Erythroblast (primary cell): Measurements from ENCODE around the gene PDE4DIP.
"Not testable (repeated sequence)": the region's sequence is repeated elsewhere in the genome, so short reads cannot be mapped to it uniquely, and the experiment has no call there.

ENCODE experiments used
- GATA1 ChIP-seq: IDR thresholded peaks from 2 replicates; pipeline ENCODE4 v1.6.1; 2011; ENCODE audit warnings: low read depth, mild to moderate bottlenecking, control low read depth, low read length, moderate library complexity
- POLR2A ChIP-seq: IDR thresholded peaks from 2 replicates; pipeline ENCODE4 v1.6.1; 2011; ENCODE audit warnings: mild to moderate bottlenecking, low read length

GRCh38 chr1:148921047-148921446, 76.8 kb downstream of the PDE4DIP start:
- TF ChIP-seq POLR2A, GATA1: not testable (repeated sequence)
